ENCODE data around the gene MKX. TPM values are rescaled to one million over a fixed set of nuclear protein-coding genes. Genes with fewer than 3 reads are reported as not detected.

The MKX gene
- total RNA-seq, 6 experiments from 2014 or later = 0.29 to 2.1 (median 0.66) TPM

GRCh38 chr10:27660268-27660667 is 85.4 kb downstream of the MKX start:
- no peaks in the 10 kb centered on the region for H3K4me1 ChIP-seq
- TF ChIP-seq CTCF (IDR thresholded peaks at IDR 0.05) = no peak
- no peak for TF ChIP-seq POLR2A (IDR thresholded peaks at IDR 0.05)
- H3K36me3 ChIP-seq = no peaks in the 10 kb centered on the region
- no peak overlapping the region for H3K27ac ChIP-seq
- WGBS (ENCODE audit: insufficient coverage, low coverage, low lambda C conversion rate, missing lambda C conversion rate) = 65% methylated on average over 10 of the region's 11 CpGs
- ATAC-seq = peak; percentile 29 to 53 (median 43)
- H3K27me3 ChIP-seq = peaks cover 0 to 4% of the 10 kb centered on the region in 2 donors
- DNase-seq = no peak
- no peaks in the 10 kb centered on the region for H3K9me3 ChIP-seq
- H3K4me3 ChIP-seq = no peak overlapping the region
- intact Hi-C loops (cut with DNase I) = no loop called here

- 33% methylated on average over 1 of the region's 6 CpGs for WGBS (ENCODE audit: insufficient coverage, low coverage, low lambda C conversion rate, missing lambda C conversion rate)
- intact Hi-C loops (cut with DNase I) = loop anchor here in 1 of 2 donors (10.0 kb wide), 2 partner anchors 105 to 215 kb away; no protein-coding TSS in a partner anchor
- ATAC-seq = no peak
- Histone ChIP-seq H3K4me1 (no peaks in the 10 kb centered on the region), H3K27ac (no peak overlapping the region), H3K27me3 (peaks cover 0 to 4% of the 10 kb centered on the region in 2 donors), H3K9me3 (no peaks in the 10 kb centered on the region), H3K4me3 (no peak overlapping the region), H3K36me3 (no peaks in the 10 kb centered on the region)
- TF ChIP-seq POLR2A (IDR thresholded peaks at IDR 0.05) (no peak), CTCF (IDR thresholded peaks at IDR 0.05) (no peak)
- DNase-seq = no peak
These were observed 85.8 kb downstream of the MKX start for GRCh38 chr10:27659786-27660185.

- 64% methylated on average over 7 of the region's 7 CpGs for WGBS (ENCODE audit: insufficient coverage, low coverage, low lambda C conversion rate, missing lambda C conversion rate)
- intact Hi-C loops (cut with DNase I) = loop anchor here in 1 of 2 donors (10.0 kb wide), 2 partner anchors 104 to 214 kb away; no protein-coding TSS in a partner anchor
- no peak for DNase-seq
These were observed 86.8 kb downstream of the MKX start for GRCh38 chr10:27658788-27659187.

GRCh38 chr10:27655296-27655695 is 90.3 kb downstream of the MKX start:
- TF ChIP-seq CTCF (IDR thresholded peaks at IDR 0.05) (no peak), POLR2A (IDR thresholded peaks at IDR 0.05) (no peak)
- H3K4me3 ChIP-seq = no peak overlapping the region
- no peaks in the 10 kb centered on the region for H3K27me3 ChIP-seq
- 74% methylated on average over 4 of the region's 4 CpGs for whole genome bisulfite sequencing (ENCODE audit: insufficient coverage, low coverage, low lambda C conversion rate, missing lambda C conversion rate)
- H3K9me3 ChIP-seq = no peaks in the 10 kb centered on the region
- H3K4me1 ChIP-seq = no peaks in the 10 kb centered on the region
- ATAC-seq = peak in 1 of 4 donors; percentile 20
- no peaks in the 10 kb centered on the region for H3K36me3 ChIP-seq
- no peak for DNase-seq
- intact Hi-C loops (cut with DNase I) = loop anchor here in 1 of 2 donors (10.0 kb wide), 2 partner anchors 100 to 210 kb away; no protein-coding TSS in a partner anchor
- no peak overlapping the region for H3K27ac ChIP-seq

More at GRCh38 chr10:27658788-27659187, 86.8 kb downstream of the MKX start:
- no peak for TF ChIP-seq POLR2A (IDR thresholded peaks at IDR 0.05)
- no peak for TF ChIP-seq CTCF (IDR thresholded peaks at IDR 0.05)
- Histone ChIP-seq H3K36me3 (no peaks in the 10 kb centered on the region), H3K4me1 (no peaks in the 10 kb centered on the region), H3K27ac (no peak overlapping the region), H3K27me3 (peaks cover 0 to 4% of the 10 kb centered on the region in 2 donors), H3K9me3 (no peaks in the 10 kb centered on the region), H3K4me3 (no peak overlapping the region)
- no peak for ATAC-seq

All from right lobe of liver (tissue), 6 donors.